ENCODE results near the gene KLHL11.
A peak's percentile ranks its signal among the peaks of the same experiment; 100 is the strongest.

KLHL11 gene, protein sequence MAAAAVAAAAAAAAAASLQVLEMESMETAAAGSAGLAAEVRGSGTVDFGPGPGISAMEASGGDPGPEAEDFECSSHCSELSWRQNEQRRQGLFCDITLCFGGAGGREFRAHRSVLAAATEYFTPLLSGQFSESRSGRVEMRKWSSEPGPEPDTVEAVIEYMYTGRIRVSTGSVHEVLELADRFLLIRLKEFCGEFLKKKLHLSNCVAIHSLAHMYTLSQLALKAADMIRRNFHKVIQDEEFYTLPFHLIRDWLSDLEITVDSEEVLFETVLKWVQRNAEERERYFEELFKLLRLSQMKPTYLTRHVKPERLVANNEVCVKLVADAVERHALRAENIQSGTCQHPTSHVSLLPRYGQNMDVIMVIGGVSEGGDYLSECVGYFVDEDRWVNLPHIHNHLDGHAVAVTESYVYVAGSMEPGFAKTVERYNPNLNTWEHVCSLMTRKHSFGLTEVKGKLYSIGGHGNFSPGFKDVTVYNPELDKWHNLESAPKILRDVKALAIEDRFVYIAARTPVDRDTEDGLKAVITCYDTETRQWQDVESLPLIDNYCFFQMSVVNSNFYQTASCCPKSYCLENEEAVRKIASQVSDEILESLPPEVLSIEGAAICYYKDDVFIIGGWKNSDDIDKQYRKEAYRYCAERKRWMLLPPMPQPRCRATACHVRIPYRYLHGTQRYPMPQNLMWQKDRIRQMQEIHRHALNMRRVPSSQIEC

DNA sequence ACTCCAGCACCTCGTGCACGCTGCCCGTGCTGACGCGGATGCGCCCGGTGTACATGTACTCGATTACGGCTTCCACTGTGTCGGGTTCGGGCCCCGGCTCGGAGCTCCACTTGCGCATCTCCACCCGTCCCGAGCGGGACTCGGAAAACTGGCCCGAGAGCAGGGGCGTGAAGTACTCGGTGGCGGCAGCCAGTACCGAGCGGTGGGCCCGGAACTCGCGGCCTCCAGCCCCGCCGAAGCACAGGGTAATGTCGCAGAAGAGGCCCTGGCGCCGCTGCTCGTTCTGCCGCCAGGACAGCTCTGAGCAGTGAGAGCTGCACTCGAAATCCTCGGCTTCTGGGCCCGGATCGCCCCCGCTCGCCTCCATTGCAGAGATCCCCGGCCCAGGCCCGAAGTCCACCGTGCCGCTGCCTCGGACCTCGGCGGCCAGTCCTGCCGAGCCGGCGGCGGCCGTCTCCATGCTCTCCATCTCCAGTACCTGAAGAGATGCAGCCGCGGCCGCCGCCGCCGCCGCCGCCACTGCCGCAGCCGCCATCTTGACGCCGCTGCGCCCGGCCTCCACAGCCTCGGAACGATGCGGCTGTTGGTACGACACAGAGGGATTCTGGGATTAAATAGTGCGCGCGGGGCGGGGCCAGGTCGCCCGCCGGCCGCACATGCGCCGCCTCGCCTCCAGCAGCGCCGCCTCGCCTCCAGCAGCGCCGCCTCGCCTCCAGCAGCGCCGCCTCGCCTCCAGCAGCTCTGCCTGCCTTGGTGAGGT lies at the start of gene KLHL11:
KLHL11 (minus strand) TSS at position 588 of the 760 bp plus-strand sequence; CDS start at position 535, 53 bp downstream.
- peak; percentile 71 to 79 for DNase-seq (ENCODE audit: low read depth in 1 of 2, low spot score in 1 of 2)

DNA sequence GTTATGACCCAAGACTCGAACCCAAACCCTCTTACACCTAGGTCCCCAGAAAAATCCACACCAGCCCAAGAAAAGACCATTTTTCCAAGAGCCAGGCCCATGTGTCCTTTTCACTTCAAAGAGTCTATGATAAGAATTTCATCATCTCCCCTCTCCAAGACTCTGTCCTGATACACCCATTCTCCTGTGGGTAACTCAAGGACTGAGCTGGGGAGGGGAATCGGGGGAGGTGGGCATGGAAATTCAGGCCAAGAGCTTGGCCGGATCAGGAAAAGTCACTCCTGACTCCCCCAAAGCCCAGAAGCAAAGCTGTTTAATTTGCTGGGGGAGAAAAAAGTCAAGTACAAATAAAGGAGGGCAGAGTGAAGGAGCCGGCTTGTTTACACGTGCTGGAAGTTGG lies 49.8 kb upstream of the KLHL11 start:
- no peak for DNase-seq (ENCODE audit: low read depth in 1 of 2, low spot score in 1 of 2)

DNA sequence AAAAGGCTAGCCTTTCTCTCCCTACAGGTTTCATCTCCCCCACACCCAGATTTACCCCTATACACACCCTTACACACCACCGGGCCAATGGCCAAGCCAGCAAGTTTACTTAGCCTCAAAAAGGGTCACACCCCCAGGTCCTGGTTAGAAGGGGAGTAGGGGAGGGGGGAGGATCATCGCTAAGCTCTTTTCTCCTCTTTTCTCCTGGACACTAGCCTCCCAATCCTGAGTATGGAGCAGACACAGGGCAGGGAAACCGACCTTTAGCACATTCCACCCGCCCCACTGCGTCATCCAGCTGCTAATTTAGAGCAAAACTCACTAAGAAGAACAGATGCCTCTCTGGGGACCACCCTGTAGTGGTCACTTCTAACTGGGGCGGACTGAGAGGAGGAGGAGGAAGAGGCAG lies 49.1 kb upstream of the KLHL11 start:
- DNase-seq (ENCODE audit: low read depth in 1 of 2, low spot score in 1 of 2) = no peak

DNA sequence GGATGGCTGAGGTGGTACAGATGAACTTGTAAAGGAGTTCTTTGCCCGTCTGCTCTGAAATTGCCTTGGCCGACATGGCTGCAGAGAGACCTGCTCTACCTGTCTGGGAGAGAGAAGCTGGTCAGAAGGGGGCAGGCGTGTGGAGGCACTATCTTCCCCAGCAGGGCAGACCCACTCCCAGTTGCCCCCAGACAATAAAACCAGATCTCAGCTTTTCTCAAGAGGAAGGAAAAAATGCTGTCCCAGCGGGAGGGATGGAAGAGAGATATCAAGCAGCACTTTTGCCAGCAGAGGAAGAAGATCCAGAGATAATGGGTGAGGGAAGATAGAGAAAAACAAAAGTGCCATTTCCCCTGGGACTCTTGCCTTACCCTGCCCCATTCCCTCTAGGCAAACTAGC lies 48.6 kb upstream of the KLHL11 start:
- no peak for DNase-seq (ENCODE audit: low read depth in 1 of 2, low spot score in 1 of 2)

DNA sequence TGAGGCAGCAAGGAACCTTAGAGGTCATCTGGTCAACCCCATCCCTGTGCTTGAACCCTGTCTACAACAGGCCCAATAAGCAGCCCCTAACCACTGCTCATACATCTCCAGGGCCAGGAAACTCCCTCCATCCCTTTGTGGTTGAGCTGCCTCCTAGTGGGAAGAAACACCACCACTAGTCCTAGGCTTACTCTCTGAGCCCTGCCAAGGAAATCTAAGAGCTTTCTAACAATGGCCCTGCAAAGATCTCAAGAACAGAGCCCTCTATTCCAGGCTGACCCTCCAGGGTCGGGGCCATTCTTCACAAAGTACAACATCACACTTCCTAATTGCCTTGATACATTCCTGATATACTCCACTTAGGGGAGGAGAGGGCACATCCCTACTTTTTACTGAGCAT lies 47.7 kb upstream of the KLHL11 start:
- no peak for DNase-seq (ENCODE audit: low read depth in 1 of 2, low spot score in 1 of 2)

DNA sequence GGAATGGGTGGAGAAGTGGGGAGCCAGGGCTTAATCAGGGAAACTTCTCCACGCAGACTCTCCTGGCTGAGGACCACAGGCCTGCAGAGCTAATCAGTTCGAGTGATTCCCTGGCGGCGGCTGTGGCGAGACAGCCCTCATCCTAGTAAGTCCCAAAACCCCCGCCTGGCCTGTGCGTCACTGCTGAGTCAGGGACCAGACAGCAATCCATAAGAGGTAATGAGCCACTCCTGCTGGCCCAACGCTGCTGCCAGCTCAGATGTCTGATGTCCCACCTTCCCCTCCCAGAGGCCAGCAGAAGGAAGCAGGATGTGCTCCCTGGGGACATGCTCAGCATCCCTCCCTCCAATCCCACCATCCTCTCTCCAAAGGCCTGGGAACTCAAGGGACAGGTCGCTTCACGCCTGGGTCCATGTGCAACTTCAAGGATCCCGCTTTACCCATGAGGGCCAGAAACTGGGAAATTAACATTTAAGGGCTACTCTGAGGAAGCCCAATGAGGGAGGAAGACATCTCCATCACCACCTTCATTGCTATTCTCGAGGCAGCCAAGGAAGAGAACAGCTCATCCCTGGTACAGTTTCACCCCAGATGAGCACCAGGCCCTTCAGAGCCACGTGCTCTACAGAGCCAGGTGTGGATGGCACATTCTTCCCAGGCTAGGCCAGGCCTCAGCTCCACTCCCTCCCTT lies 45.6 kb upstream of the KLHL11 start:
- no peak for DNase-seq (ENCODE audit: low read depth in 1 of 2, low spot score in 1 of 2)

DNA sequence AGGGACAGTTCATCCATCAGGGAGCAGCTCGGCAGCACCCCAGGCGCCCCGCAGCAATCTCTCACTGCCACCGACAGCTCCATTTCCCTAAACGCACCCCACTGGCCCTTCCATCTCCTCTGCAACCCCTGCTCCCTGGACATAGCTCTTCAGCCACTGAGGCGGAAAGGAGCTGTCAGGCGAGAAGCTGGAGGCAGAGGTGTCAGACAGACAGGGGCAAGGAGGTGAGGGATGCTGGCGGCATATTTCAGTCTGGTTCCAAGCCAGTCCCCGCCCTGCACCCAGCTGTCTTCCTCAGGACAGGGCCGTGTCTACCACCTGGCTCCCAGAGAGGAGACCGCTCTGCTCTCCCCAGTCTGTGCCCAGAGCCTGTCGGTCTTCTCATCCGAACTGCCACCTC lies 43.9 kb upstream of the KLHL11 start:
- no peak for DNase-seq (ENCODE audit: low read depth in 1 of 2, low spot score in 1 of 2)

DNA sequence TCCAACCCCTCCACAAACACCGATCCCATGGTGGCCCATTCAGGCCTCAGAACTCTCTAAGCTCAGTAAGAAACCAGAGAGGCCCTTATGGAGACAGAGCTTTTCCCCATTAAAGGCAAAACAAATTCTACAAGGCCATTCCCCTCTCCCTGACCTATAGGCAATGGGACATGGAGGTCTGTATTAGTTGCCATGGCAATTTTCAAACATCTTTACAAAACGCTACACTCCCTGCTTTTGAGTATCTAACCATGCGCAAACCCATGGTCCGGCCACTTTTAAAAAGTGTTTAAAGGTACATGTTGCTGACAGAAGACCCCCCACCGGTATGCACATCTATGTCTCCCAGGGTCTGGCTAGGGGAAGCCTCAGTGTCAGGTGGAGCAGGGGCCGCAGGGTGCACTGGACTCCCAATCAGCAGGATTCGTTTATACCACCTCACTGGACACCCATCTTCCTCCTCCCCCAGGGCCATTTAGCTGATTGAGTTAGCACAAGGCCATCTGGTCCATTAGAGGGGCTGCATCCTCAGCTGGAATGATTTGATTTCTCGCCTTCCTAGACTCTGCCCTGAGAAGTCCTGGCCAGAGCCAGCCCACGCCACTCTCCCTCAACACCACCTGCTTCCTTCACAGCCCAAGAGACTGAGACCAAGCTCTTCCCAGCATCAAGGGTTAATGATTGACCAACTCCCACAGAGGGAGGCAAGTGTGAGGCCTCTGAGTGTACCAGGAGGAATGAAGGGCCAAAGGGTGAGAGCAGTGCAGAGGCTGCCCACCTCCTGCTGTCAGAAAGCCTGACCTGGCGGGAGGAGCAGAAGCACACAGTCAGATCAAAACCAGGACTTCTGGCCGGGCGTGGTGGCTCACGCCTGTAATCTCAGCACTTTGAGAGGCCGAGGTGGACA lies 42.7 kb upstream of the KLHL11 start:
- no peak for DNase-seq (ENCODE audit: low read depth in 1 of 2, low spot score in 1 of 2)

DNA sequence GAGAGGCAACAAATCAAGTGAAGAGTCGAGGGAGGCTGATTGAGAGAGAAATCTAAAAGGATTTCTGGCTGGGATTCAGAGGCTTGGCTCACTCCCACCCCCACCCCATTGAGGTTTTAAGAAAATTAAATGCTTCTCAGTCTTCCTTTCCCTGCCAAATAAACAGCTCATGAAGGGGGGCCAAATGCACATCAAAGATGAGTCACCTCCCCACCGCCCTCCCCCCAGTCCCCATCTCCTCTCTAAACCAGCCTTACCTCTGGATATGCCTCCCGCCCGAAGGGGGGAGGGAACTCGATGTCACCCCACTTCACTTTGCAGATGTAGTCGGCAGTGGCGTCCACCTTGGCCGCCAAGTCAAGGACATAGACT lies 41.9 kb upstream of the KLHL11 start:
- DNase-seq (ENCODE audit: low read depth in 1 of 2, low spot score in 1 of 2) = no peak

DNA sequence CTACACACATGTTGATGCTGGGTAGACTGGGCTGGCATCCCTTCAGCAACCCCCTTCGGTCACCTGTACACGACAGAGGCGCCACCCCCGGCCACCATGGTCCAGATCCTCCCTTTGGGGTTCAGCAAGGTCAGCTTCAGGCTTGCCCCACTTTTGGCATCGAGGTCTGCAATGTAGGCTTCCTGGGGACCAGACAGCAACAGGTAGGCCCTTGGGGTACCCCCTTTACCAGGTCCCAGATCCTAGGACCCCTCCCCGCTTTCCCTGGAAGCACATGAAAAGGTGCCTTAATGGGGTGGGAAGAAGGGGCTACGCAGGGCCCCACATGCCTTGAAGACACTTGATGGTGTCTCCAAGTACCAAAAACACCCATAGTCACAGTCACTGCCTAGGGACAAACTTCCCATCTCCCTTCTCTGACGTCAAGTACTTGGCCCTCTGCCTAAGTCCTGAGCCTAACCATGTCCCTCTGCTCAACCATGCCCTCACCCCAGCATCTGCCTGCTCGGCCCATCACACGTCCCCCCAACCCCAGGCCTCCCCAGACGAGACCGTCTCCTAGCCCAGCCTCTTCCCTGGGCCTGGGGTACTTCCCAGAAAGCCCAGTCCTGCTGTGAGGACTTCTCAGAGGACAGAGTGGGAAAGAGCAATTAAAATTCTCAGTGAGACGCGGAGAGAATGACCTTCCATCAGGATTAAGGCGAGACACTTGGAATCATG lies 41.4 kb upstream of the KLHL11 start:
- DNase-seq (ENCODE audit: low read depth in 1 of 2, low spot score in 1 of 2) = no peak

DNA sequence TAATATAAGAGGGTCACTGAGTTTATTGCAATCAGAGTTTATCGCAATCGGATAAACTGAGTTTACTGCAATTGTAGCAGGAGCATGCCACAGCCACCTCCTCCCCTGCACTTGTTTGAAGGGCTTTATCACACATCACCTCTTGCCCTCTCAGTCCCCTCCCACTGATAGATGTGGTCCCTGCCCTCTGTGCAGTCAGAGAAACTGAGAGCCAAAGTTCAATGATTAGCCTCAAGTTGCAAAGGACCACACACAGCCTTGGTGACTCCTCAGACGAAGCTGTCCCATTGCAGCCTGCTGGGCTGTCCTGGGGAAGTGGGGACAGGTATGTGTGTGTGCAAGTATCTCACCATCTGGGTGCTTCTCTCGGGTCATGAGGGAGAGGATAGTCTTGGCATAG lies 39.9 kb upstream of the KLHL11 start:
- DNase-seq (ENCODE audit: low read depth in 1 of 2, low spot score in 1 of 2) = no peak

DNA sequence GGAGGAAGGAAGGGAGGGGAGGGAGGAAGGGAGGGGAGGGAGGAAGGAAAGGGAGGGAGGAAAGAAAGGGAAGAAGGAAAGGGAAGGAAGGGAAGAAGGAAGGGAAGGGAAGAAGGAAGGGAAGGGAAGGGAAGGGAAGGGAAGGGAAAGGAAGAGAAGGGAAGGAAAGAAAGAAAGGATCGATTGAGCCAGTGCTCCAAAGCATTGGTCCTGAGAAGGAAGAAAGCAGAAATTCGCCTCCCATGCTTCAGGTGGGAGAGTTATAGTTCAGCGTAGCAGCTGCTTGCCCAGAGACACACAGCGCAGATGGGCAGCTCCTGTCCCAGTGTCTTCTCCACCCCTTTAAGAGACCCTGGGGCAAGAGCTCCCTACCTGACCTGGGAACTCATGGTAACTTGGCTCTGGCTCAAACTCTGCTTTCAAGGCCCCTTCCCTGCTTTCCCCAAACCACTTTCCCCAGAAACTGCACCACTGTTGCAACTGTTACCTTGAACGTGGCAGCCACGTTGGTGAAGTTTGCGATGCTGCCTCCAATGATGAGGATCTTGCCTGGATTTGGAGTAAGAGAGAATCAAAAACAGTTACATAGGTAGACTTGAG lies 39.1 kb upstream of the KLHL11 start:
- DNase-seq (ENCODE audit: low read depth in 1 of 2, low spot score in 1 of 2) = no peak

DNA sequence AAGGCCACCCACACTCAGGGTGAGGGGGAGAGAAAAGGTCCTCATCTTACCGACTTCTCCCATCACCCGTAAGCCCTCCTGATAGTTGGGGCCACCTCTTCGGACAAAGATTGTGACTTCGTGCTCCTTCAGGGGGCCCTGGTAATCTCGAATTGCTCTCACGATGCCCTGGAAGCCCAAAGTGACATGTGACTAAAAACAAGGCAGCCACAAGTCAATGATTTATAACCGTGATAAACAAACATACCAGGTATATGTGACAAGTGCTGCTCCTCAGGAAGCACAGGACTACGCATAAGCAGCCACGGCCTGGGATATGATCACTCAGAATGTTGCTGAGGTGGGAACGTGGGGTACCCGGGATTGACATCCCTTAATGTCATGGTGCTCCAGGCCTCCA lies 36.4 kb upstream of the KLHL11 start:
- no peak for DNase-seq (ENCODE audit: low read depth in 1 of 2, low spot score in 1 of 2)

DNA sequence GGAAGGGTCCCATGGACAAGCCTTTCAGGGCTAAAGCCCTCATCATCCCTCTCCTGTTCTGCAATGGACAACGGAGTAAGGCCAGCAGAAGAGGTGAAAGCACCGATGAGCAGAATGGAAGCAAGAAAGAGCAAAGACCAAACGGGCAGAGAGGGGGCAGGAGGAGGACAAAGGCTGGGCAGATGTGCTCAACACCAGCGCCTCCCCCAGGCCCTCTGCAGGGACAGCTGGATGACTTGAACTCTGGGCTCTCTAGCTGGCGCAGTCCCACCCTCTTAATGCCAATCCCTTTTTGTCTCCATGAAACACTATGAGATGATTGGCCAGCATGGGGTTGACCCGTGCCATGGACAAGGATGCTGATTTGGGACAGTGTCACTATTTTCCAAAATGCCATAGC lies 31.5 kb upstream of the KLHL11 start:
- no peak for DNase-seq (ENCODE audit: low read depth in 1 of 2, low spot score in 1 of 2)

DNA sequence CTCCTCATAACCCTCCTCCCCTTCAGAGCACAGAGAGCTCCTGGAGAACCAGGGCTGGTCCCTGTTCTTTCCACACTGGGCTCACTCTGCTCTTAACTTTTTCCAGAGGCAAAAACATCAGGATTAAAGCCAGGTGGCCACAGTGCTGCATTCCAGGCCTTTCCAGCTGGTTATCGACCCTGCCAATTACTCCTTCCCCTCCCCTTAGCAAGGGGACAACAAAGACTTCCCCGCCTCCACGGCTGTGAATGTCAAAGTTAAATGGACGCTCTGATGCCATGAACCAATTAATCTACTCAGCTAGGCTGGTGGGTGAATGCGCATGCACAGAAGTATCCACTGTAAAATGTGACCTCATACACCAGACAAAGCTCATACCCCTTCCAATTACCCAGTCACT lies 30.4 kb upstream of the KLHL11 start:
- DNase-seq (ENCODE audit: low read depth in 1 of 2, low spot score in 1 of 2) = no peak

DNA sequence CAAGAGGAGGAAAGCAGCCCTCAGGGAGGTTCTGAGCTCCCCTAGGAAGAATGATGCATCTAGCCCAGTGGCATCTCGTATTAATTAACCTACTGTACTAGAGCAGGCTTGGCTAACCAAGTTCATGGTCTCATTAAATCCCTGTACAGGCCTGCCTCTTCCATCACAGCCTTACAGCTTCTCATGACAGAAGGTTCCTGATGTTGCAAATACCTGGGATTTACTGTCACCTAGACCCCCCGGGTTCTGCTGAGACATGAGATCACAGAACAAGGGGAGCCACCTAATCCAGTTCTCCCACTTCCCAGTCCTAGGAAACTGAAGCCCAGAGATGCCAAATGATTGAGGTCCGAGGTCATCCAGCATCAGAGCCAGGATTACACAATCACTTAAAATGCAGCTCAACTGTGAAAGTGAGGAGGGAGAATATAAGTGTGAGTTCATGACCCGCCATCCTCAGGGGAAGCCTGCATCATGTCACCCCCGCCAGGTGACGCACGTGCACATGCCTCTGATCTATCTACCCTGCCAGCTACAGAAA lies 29.6 kb upstream of the KLHL11 start:
- DNase-seq (ENCODE audit: low read depth in 1 of 2, low spot score in 1 of 2) = no peak

DNA sequence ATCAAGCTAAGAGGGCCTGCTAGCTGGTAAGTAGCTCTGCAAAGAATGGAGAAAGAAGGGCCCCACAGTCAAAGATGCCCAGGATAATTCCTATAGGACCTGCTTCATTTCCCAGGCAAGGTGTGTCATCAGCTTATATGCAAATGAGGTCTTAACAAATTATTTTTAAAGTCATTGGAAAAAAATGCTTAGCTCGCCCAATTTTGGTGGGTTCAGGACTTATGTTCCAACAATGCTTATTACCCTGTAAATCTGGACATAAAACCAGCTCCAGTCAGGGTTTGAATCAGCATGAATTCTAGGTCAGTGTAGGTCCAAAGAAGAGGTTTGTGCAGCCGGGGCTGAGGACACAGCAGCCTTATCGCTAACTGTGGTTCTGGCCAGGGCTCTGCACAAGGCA lies 28.2 kb upstream of the KLHL11 start:
- no peak for DNase-seq (ENCODE audit: low read depth in 1 of 2, low spot score in 1 of 2)

DNA sequence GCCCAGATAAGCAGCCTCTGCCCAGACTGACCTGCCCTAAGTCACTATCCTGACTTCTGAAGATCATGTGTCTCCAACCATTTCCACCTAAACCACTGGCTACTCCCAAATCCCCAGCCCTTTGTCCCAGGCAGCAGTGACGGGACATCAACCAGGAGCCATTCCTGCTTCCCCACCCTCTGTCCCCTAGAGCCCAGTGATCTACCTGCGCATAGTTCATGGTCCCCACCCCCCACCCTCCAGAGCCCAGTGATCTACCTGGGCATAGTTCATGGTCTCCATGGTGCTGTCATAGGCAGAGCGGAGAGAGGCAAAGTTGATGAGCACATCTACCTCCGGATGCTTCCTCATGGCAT lies 26.8 kb upstream of the KLHL11 start:
- DNase-seq (ENCODE audit: low read depth in 1 of 2, low spot score in 1 of 2) = no peak

All from activated CD4-positive, alpha-beta T cell treated with anti-CD3 and anti-CD28 coated beads, Interleukin-2, amount 50 U/mL, for 24 hours (primary cell).